Peyer's patch (tissue), 4 donors: ENCODE measurements around the gene TTC9.

ENCODE experiments used
- POLR2A ChIP-seq, 2 donors: fragments of 450-650 bp; IDR thresholded peaks; one replicate each; pipeline ENCODE4 v1.5.1; 2017; ENCODE audit warnings: antibody characterized with exemption in 2 of 2, mild to moderate bottlenecking in 2 of 2, moderate library complexity in 2 of 2
- TF ChIP-seq, protein P1 (sequence below), 6 experiments: fragments of 450-650 bp in 4 of 6; fragments of 200-600 bp in 2 of 6; sonication (generic) in 1 of 6; IDR thresholded peaks; one replicate each; pipeline ENCODE4 v1.5.1; 2017 to 2019; ENCODE audit warnings: antibody characterized with exemption in 6 of 6, mild to moderate bottlenecking in 3 of 6, moderate library complexity in 1 of 6

DNA sequence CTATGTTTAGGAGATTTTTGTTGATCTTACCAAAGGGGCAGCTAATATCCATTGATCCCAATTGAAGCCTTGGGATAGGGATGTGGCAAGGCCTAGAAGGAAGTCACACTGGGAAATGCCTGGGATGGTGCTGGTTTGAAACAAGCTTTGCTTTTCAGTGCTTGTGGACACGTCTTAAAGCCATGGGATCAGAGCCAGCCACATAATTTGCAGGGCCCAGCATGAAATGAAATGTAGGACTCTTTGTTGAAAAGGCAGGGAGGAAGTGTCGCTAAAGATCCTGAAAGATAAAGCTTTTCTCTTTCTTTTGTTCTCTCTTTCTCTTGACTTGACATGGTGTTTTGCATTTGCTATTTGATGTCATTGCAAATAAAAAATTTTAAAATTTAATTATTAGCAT, 5.0 kb downstream of the TTC9 start:
- no peak for TF ChIP-seq POLR2A (IDR thresholded peaks at IDR 0.05)
- TF ChIP-seq, protein P1, sequence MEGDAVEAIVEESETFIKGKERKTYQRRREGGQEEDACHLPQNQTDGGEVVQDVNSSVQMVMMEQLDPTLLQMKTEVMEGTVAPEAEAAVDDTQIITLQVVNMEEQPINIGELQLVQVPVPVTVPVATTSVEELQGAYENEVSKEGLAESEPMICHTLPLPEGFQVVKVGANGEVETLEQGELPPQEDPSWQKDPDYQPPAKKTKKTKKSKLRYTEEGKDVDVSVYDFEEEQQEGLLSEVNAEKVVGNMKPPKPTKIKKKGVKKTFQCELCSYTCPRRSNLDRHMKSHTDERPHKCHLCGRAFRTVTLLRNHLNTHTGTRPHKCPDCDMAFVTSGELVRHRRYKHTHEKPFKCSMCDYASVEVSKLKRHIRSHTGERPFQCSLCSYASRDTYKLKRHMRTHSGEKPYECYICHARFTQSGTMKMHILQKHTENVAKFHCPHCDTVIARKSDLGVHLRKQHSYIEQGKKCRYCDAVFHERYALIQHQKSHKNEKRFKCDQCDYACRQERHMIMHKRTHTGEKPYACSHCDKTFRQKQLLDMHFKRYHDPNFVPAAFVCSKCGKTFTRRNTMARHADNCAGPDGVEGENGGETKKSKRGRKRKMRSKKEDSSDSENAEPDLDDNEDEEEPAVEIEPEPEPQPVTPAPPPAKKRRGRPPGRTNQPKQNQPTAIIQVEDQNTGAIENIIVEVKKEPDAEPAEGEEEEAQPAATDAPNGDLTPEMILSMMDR (IDR thresholded peaks at IDR 0.05) = no peak
